Neural progenitor cell (in vitro differentiated cells): ENCODE data around the gene TGFBR3. TPM values are rescaled to one million over a fixed set of nuclear protein-coding genes. Genes with fewer than 3 reads are reported as not detected.
A peak's percentile ranks its signal among the peaks of the same experiment; 100 is the strongest.

ENCODE experiments used
- DNase-seq: peaks from one replicate; pipeline ENCODE4 v3.0.0-alpha.2; 2016; ENCODE audit warnings: low spot score
- H2AFZ ChIP-seq: fragments of 200-600 bp; sonication (generic); replicated peaks from 2 replicates; pipeline ENCODE4 v1.6.1; 2016; ENCODE audit warnings: antibody characterized with exemption
- H3F3A ChIP-seq: fragments of 200-600 bp; sonication (generic); 2 replicates; pipeline ENCODE4 v1.6.1; 2016; ENCODE audit warnings: antibody characterized with exemption, low read depth
- H3K27ac ChIP-seq: fragments of 200-600 bp; sonication (generic); 2 replicates; pipeline ENCODE4 v1.5.1; 2016; ENCODE audit warnings: mild to moderate bottlenecking
- H3K27me3 ChIP-seq: fragments of 200-600 bp; sonication (generic); 2 replicates; pipeline ENCODE4 v1.6.1; 2016; ENCODE audit warnings: mild to moderate bottlenecking, moderate library complexity
- H3K36me3 ChIP-seq: fragments of 200-600 bp; sonication (generic); 2 replicates; pipeline ENCODE4 v1.5.1; 2016
- H3K4me1 ChIP-seq: fragments of 200-600 bp; sonication (generic); 2 replicates; pipeline ENCODE4 v1.6.1; 2016; ENCODE audit warnings: mixed run types
- H3K4me2 ChIP-seq: fragments of 200-600 bp; sonication (generic); 2 replicates; pipeline ENCODE4 v1.6.1; 2016
- H3K4me3 ChIP-seq: fragments of 200-600 bp; sonication (generic); 2 replicates; pipeline ENCODE4 v1.5.1; 2016
- H3K79me2 ChIP-seq: fragments of 200-600 bp; sonication (generic); 2 replicates; pipeline ENCODE4 v1.6.1; 2016; ENCODE audit warnings: low read depth
- H3K9ac ChIP-seq: fragments of 200-600 bp; sonication (generic); 2 replicates; pipeline ENCODE4 v1.6.1; 2016
- H3K9me3 ChIP-seq: fragments of 200-600 bp; sonication (generic); 2 replicates; pipeline ENCODE4 v1.5.1; 2016; ENCODE audit warnings: low read depth
- H4K20me1 ChIP-seq: fragments of 200-600 bp; sonication (generic); 2 replicates; pipeline ENCODE4 v1.6.1; 2016; ENCODE audit warnings: low read depth
- H3K27ac Mint-ChIP-seq: 3 replicates; pipeline ENCODE4 v1.8.0; 2021; ENCODE audit warnings: mixed read lengths
- H3K27me3 Mint-ChIP-seq: 2 replicates; pipeline ENCODE4 v1.8.0; 2022; ENCODE audit warnings: low read depth, mild to moderate bottlenecking, inconsistent platforms, moderate library complexity, mixed read lengths; ENCODE audit not compliant: insufficient read depth
- H3K36me3 Mint-ChIP-seq: 3 replicates; pipeline ENCODE4 v1.8.0; 2021; ENCODE audit warnings: mixed read lengths
- H3K4me1 Mint-ChIP-seq: 3 replicates; pipeline ENCODE4 v1.8.0; 2021; ENCODE audit warnings: mixed read lengths
- H3K4me3 Mint-ChIP-seq: 3 replicates; pipeline ENCODE4 v1.8.0; 2021; ENCODE audit warnings: mild to moderate bottlenecking, moderate library complexity, mixed read lengths
- H3K9me3 Mint-ChIP-seq: 3 replicates; pipeline ENCODE4 v1.8.0; 2020; ENCODE audit warnings: mixed read lengths
- EZH2 ChIP-seq: fragments of 200-600 bp; sonication (generic); IDR thresholded peaks from 2 replicates; pipeline ENCODE4 v1.6.1; 2017; ENCODE audit warnings: antibody characterized with exemption, mild to moderate bottlenecking, moderate library complexity
- EZH2phosphoT487 ChIP-seq: fragments of 200-600 bp; sonication (generic); IDR thresholded peaks from 2 replicates; pipeline ENCODE4 v1.6.1; 2017; ENCODE audit warnings: antibody characterized with exemption
- total RNA-seq: library from RNA; depleted of rRNA; stranded (reverse); fragments of >200 nt; gene quantifications from 2 replicates; pipeline ENCODE4 v1.2.3, GENCODE V29; 2015; ENCODE audit warnings: low replicate concordance
- TF ChIP-seq, protein P1 (sequence below): fragments of 200-600 bp; sonication (generic); IDR thresholded peaks from 2 replicates; pipeline ENCODE4 v1.5.1; 2017; ENCODE audit warnings: antibody characterized with exemption, mild to moderate bottlenecking

TGFBR3 gene
- total RNA-seq, 1 donor from 2014 or later, result 11.8 TPM

- peaks cover 25% of the 10 kb centered on the region for H3K4me1 Mint-ChIP-seq
These were observed 71.5 kb downstream of the TGFBR3 start for GRCh38 chr1:91814448-91814847.

DNA sequence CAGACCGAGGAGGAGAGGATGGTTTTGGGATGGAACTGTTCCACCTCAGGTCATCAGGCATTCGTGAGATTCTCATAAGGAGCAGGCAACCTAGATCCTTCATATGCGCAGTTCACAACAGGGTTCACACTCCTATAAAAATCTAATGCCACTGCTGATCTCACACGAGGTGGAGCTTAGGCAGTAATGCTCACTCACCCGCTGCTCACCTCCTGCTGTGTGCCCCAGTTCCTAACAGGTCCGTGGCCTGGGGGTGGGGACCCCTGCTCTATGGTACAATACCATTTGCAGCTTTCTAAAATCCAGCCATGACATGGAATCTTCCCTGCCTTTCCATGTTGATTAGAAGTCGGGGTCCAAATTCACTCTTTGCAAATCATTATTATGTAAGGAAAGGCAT, 72.1 kb downstream of the TGFBR3 start:
- H2AFZ ChIP-seq, result no peak overlapping the region
- Mint-ChIP-seq H3K4me3 (no peak overlapping the region), H3K27me3 (peaks cover 2% of the 10 kb centered on the region), H3K27ac (no peak overlapping the region), H3K36me3 (no peaks in the 10 kb centered on the region), H3K9me3 (no peaks in the 10 kb centered on the region), H3K4me1 (peaks cover 22% of the 10 kb centered on the region)
- H3K27me3 ChIP-seq, result no peaks in the 10 kb centered on the region
- TF ChIP-seq, protein P1, sequence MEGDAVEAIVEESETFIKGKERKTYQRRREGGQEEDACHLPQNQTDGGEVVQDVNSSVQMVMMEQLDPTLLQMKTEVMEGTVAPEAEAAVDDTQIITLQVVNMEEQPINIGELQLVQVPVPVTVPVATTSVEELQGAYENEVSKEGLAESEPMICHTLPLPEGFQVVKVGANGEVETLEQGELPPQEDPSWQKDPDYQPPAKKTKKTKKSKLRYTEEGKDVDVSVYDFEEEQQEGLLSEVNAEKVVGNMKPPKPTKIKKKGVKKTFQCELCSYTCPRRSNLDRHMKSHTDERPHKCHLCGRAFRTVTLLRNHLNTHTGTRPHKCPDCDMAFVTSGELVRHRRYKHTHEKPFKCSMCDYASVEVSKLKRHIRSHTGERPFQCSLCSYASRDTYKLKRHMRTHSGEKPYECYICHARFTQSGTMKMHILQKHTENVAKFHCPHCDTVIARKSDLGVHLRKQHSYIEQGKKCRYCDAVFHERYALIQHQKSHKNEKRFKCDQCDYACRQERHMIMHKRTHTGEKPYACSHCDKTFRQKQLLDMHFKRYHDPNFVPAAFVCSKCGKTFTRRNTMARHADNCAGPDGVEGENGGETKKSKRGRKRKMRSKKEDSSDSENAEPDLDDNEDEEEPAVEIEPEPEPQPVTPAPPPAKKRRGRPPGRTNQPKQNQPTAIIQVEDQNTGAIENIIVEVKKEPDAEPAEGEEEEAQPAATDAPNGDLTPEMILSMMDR, result no peak
- no peak for TF ChIP-seq EZH2phosphoT487
- TF ChIP-seq EZH2, result no peak
- H3K27ac ChIP-seq, result no peak overlapping the region
- no peaks in the 10 kb centered on the region for H3K79me2 ChIP-seq
- peaks cover 17% of the 10 kb centered on the region for H3K4me1 ChIP-seq
- no peaks in the 10 kb centered on the region for H3K9me3 ChIP-seq
- no peak for DNase-seq
- H4K20me1 ChIP-seq, result no peaks in the 10 kb centered on the region
- no peak overlapping the region for H3K4me2 ChIP-seq
- no peaks in the 10 kb centered on the region for H3F3A ChIP-seq
- no peaks in the 10 kb centered on the region for H3K36me3 ChIP-seq
- no peak overlapping the region for H3K4me3 ChIP-seq
- no peak overlapping the region for H3K9ac ChIP-seq

More at GRCh38 chr1:91814448-91814847, 71.5 kb downstream of the TGFBR3 start:
- no peak overlapping the region for H2AFZ ChIP-seq
- no peaks in the 10 kb centered on the region for H3K79me2 ChIP-seq
- no peak overlapping the region for H3K27ac ChIP-seq
- peaks cover 20% of the 10 kb centered on the region for H3K4me1 ChIP-seq
- no peaks in the 10 kb centered on the region for H3F3A ChIP-seq
- no peaks in the 10 kb centered on the region for H3K36me3 Mint-ChIP-seq
- no peak overlapping the region for H3K4me3 ChIP-seq
- TF ChIP-seq, protein P1, result no peak
- no peak for TF ChIP-seq EZH2phosphoT487
- TF ChIP-seq EZH2, result no peak
- H3K9me3 Mint-ChIP-seq, result no peaks in the 10 kb centered on the region
- H3K27me3 ChIP-seq, result no peaks in the 10 kb centered on the region
- no peak overlapping the region for H3K4me2 ChIP-seq
- no peak overlapping the region for H3K9ac ChIP-seq
- no peaks in the 10 kb centered on the region for H4K20me1 ChIP-seq
- no peaks in the 10 kb centered on the region for H3K9me3 ChIP-seq
- H3K36me3 ChIP-seq, result no peaks in the 10 kb centered on the region
- no peak overlapping the region for H3K27ac Mint-ChIP-seq
- H3K27me3 Mint-ChIP-seq, result peaks cover 2% of the 10 kb centered on the region
- H3K4me3 Mint-ChIP-seq, result no peak overlapping the region
- no peak for DNase-seq

DNA sequence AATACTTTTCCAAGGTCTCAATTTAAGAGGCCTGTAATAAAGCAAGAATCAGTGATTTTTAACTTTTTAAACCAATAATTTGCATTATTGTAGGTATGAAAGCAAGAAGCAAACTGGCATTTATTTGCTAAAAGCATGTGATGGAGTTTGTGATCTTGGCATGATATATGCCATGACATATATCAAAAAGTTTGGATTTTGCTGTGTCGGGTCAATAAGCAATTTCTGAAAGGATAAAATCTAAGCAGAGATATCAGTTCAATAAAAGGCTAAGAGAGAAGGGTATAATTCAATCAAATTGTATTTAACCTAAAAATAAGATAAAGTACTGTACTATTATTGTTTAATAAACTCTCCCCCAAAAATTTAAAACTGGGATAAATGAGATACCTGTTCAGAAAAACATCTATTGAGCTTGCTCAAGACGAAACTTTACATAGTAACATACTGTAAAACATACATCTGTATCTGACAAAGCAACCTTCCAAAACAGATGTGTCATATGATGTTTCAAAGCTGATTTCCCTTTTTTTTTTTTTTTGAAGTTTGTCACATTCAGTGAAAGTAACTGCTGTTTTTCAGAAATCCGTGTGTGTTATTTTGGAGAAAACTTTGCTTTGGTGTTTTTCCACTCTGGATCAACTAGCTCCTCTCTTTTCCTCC, 74.5 kb downstream of the TGFBR3 start:
- TF ChIP-seq EZH2phosphoT487, result no peak
- peaks cover 2% of the 10 kb centered on the region for H3K27me3 Mint-ChIP-seq
- no peak overlapping the region for H3K27ac Mint-ChIP-seq

GRCh38 chr1:91809317-91809716, 76.6 kb downstream of the TGFBR3 start:
- H3K4me2 ChIP-seq, result no peak overlapping the region
- no peak overlapping the region for H3K9ac ChIP-seq
- H3K27me3 Mint-ChIP-seq, result no peaks in the 10 kb centered on the region
- no peak overlapping the region for H3K4me3 ChIP-seq
- no peaks in the 10 kb centered on the region for H3K36me3 Mint-ChIP-seq
- H3K9me3 ChIP-seq, result no peaks in the 10 kb centered on the region
- no peaks in the 10 kb centered on the region for H3K36me3 ChIP-seq
- DNase-seq, result no peak
- H4K20me1 ChIP-seq, result no peaks in the 10 kb centered on the region
- peak overlapping the region; percentile 52 for H3K27ac Mint-ChIP-seq
- H3K79me2 ChIP-seq, result no peaks in the 10 kb centered on the region
- no peaks in the 10 kb centered on the region for H3K9me3 Mint-ChIP-seq
- H2AFZ ChIP-seq, result no peak overlapping the region
- H3K27me3 ChIP-seq, result no peaks in the 10 kb centered on the region
- peaks cover 13% of the 10 kb centered on the region for H3K4me1 ChIP-seq
- H3F3A ChIP-seq, result no peaks in the 10 kb centered on the region
- TF ChIP-seq EZH2 (no peak), EZH2phosphoT487 (no peak)
- TF ChIP-seq, protein P1, result no peak
- H3K4me1 Mint-ChIP-seq, result peaks cover 22% of the 10 kb centered on the region
- H3K27ac ChIP-seq, result no peak overlapping the region
- H3K4me3 Mint-ChIP-seq, result no peak overlapping the region

More for the DNA sequence above, 74.5 kb downstream of the TGFBR3 start:
- Histone ChIP-seq H3K4me2 (no peak overlapping the region), H3K36me3 (no peaks in the 10 kb centered on the region), H3K4me1 (peaks cover 7% of the 10 kb centered on the region), H3K27me3 (no peaks in the 10 kb centered on the region), H3K79me2 (no peaks in the 10 kb centered on the region), H3K4me3 (no peak overlapping the region), H3K27ac (no peak overlapping the region), H2AFZ (no peak overlapping the region), H3F3A (no peaks in the 10 kb centered on the region), H3K9me3 (no peaks in the 10 kb centered on the region), H4K20me1 (no peaks in the 10 kb centered on the region), H3K9ac (no peak overlapping the region)
- Mint-ChIP-seq H3K36me3 (no peaks in the 10 kb centered on the region), H3K4me1 (peaks cover 4% of the 10 kb centered on the region), H3K4me3 (no peak overlapping the region), H3K9me3 (no peaks in the 10 kb centered on the region)
- no peak for DNase-seq
